BJ (cell line): Measurements from ENCODE around the gene SPARCL1. TPM values are rescaled to one million over a fixed set of nuclear protein-coding genes. Genes with fewer than 3 reads are reported as not detected.

ENCODE experiments used
- CTCF ChIA-PET: fragments of 350-600 bp; formaldehyde crosslinking; extraction: SDS; loops from one replicate; lab custom pipeline; 2021; ENCODE audit warnings: antibody characterized with exemption, inconsistent platforms; lab: Yijun Ruan, JAX
- POLR2A ChIA-PET: fragments of 300-600 bp; sonication (Branson Sonifier 250); formaldehyde crosslinking; extraction: SDS; loops from one replicate; lab custom pipeline; 2021; ENCODE audit warnings: antibody characterized with exemption; lab: Charles Lee
- DNase-seq: peaks from one replicate; pipeline ENCODE4 v3.0.0-alpha.2; 2011; ENCODE audit warnings: low read depth
- H3K27me3 ChIP-seq: 2 replicates; pipeline ENCODE4 v1.6.0; 2011; ENCODE audit warnings: low read length; ENCODE audit not compliant: control insufficient read depth, insufficient read depth
- H3K36me3 ChIP-seq: 2 replicates; pipeline ENCODE4 v1.5.1; 2011; ENCODE audit warnings: low read length; ENCODE audit not compliant: control insufficient read depth, insufficient read depth
- H3K4me3 ChIP-seq: 2 replicates; pipeline ENCODE4 v1.5.1; 2011; ENCODE audit warnings: low read depth, mild to moderate bottlenecking, control low read depth, low read length
- CTCF ChIP-seq: IDR thresholded peaks from 2 replicates; pipeline ENCODE4 v1.5.1; 2011; ENCODE audit warnings: low read depth, mild to moderate bottlenecking, control low read depth, inconsistent platforms, low read length, moderate library complexity; ENCODE audit not compliant: insufficient read depth
- polyA plus RNA-seq: library from polyadenylated mRNA; depleted of rRNA; stranded (reverse); fragments of >200 nt; gene quantifications from 2 replicates; pipeline ENCODE4 v1.2.3, GENCODE V29; 2011

SPARCL1 gene
- polyA plus RNA-seq, 1 experiment: not detected

- TF ChIP-seq CTCF: no peak
- Histone ChIP-seq H3K27me3 (no peaks in the 10 kb centered on the region), H3K36me3 (no peaks in the 10 kb centered on the region), H3K4me3 (no peak overlapping the region)
- DNase-seq: no peak
- POLR2A ChIA-PET: no interaction called here
- CTCF ChIA-PET: no interaction called here
Measured at GRCh38 chr4:87523307-87523706, 5.9 kb downstream of the SPARCL1 start.

- no peak for TF ChIP-seq CTCF
- ChIA-PET CTCF (interaction anchor here (1.0 kb wide), 1 partner anchor 57 kb away, joined by 3 read pairs; no protein-coding TSS in a partner anchor), POLR2A (interaction anchor here (0.5 kb wide), 1 partner anchor 762 kb away, joined by 4 read pairs; no protein-coding TSS in a partner anchor)
Measured at GRCh38 chr4:87521757-87522374, 7.3 kb downstream of the SPARCL1 start.

GRCh38 chr4:87521319-87521718 lies 7.9 kb downstream of the SPARCL1 start:
- ChIA-PET POLR2A (interaction anchor here (0.5 kb wide), 1 partner anchor 762 kb away, joined by 4 read pairs; no protein-coding TSS in a partner anchor), CTCF (no interaction called here)
- no peaks in the 10 kb centered on the region for H3K36me3 ChIP-seq
- no peaks in the 10 kb centered on the region for H3K27me3 ChIP-seq
- no peak overlapping the region for H3K4me3 ChIP-seq
- DNase-seq: no peak
- no peak for TF ChIP-seq CTCF

More at GRCh38 chr4:87521757-87522374, 7.3 kb downstream of the SPARCL1 start:
- Histone ChIP-seq H3K4me3 (no peak overlapping the region), H3K36me3 (no peaks in the 10 kb centered on the region), H3K27me3 (no peaks in the 10 kb centered on the region)
- DNase-seq: no peak

GRCh38 chr4:87517621-87518020 lies 11.6 kb downstream of the SPARCL1 start:
- TF ChIP-seq CTCF: no peak
- Histone ChIP-seq H3K36me3 (no peaks in the 10 kb centered on the region), H3K27me3 (no peaks in the 10 kb centered on the region; the same call in 1 of the 2 replicates), H3K4me3 (no peak overlapping the region)
- no peak for DNase-seq
- ChIA-PET CTCF (no interaction called here), POLR2A (no interaction called here)

- no peak for TF ChIP-seq CTCF
- Histone ChIP-seq H3K4me3 (no peak overlapping the region), H3K36me3 (no peaks in the 10 kb centered on the region), H3K27me3 (no peaks in the 10 kb centered on the region; the same call in 1 of the 2 replicates)
- CTCF ChIA-PET: no interaction called here
- POLR2A ChIA-PET: no interaction called here
- DNase-seq: no peak
Measured at GRCh38 chr4:87516683-87517082, 12.5 kb downstream of the SPARCL1 start.
